Measurements from ENCODE around the gene PLXNA4. TPM values are rescaled to one million over a fixed set of nuclear protein-coding genes. Genes with fewer than 3 reads are reported as not detected.

The PLXNA4 gene
- total and polyA plus RNA-seq, 2 experiments from 2014 or later, result 0.08 to 0.80 TPM

DNA sequence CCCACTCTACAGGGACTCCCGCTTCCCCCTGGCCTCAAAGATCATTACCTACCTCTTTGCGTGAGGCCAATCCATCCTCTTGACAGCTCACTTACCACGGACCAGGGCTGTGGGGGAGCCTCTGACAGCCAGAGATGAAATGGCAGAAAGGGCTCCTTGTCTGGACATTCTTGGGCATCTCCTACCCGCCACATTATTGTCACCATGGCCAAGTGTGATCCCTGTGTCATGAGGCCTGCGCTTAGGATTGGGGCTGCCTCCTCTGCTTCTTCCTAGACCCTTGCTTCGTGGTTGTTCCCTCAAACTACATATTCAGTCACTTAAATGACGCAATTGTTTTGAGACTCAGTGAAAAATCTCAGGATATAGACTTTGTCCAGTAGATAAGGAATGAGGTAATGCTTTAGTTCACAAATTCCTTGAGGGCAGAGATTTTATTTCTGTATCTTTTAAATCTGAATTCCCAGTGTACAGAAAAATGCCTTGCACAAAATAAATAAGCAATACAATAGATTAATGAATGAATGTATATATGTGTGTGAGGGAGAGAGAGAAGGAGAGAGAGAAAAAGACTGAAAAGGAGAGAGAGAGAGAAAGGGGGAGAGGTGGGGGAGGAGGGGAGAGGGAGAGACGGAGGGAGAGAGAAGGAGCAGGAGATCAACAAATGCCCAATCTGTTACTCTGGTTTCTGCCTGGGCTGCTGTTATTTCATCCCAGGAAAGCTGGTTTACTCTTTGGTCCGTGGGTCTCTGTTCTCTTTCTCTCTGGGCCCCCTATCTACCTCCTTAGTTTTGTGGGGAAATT, 159.0 kb downstream of the PLXNA4 start (continued):
- TF ChIP-seq, protein P1, sequence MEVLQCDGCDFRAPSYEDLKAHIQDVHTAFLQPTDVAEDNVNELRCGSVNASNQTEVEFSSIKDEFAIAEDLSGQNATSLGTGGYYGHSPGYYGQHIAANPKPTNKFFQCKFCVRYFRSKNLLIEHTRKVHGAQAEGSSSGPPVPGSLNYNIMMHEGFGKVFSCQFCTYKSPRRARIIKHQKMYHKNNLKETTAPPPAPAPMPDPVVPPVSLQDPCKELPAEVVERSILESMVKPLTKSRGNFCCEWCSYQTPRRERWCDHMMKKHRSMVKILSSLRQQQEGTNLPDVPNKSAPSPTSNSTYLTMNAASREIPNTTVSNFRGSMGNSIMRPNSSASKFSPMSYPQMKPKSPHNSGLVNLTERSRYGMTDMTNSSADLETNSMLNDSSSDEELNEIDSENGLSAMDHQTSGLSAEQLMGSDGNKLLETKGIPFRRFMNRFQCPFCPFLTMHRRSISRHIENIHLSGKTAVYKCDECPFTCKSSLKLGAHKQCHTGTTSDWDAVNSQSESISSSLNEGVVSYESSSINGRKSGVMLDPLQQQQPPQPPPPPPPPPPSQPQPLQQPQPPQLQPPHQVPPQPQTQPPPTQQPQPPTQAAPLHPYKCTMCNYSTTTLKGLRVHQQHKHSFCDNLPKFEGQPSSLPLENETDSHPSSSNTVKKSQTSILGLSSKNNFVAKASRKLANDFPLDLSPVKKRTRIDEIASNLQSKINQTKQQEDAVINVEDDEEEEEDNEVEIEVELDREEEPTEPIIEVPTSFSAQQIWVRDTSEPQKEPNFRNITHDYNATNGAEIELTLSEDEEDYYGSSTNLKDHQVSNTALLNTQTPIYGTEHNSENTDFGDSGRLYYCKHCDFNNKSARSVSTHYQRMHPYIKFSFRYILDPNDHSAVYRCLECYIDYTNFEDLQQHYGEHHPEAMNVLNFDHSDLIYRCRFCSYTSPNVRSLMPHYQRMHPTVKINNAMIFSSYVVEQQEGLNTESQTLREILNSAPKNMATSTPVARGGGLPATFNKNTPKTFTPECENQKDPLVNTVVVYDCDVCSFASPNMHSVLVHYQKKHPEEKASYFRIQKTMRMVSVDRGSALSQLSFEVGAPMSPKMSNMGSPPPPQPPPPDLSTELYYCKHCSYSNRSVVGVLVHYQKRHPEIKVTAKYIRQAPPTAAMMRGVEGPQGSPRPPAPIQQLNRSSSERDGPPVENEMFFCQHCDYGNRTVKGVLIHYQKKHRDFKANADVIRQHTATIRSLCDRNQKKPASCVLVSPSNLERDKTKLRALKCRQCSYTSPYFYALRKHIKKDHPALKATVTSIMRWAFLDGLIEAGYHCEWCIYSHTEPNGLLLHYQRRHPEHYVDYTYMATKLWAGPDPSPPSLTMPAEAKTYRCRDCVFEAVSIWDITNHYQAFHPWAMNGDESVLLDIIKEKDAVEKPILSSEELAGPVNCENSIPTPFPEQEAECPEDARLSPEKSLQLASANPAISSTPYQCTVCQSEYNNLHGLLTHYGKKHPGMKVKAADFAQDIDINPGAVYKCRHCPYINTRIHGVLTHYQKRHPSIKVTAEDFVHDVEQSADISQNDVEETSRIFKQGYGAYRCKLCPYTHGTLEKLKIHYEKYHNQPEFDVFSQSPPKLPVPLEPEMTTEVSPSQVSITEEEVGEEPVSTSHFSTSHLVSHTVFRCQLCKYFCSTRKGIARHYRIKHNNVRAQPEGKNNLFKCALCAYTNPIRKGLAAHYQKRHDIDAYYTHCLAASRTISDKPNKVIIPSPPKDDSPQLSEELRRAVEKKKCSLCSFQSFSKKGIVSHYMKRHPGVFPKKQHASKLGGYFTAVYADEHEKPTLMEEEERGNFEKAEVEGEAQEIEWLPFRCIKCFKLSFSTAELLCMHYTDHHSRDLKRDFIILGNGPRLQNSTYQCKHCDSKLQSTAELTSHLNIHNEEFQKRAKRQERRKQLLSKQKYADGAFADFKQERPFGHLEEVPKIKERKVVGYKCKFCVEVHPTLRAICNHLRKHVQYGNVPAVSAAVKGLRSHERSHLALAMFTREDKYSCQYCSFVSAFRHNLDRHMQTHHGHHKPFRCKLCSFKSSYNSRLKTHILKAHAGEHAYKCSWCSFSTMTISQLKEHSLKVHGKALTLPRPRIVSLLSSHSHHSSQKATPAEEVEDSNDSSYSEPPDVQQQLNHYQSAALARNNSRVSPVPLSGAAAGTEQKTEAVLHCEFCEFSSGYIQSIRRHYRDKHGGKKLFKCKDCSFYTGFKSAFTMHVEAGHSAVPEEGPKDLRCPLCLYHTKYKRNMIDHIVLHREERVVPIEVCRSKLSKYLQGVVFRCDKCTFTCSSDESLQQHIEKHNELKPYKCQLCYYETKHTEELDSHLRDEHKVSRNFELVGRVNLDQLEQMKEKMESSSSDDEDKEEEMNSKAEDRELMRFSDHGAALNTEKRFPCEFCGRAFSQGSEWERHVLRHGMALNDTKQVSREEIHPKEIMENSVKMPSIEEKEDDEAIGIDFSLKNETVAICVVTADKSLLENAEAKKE (CRISPR knock-in tag; IDR thresholded peaks at IDR 0.05), result no peak
- TF ChIP-seq STAT1 (IDR thresholded peaks at IDR 0.05; ENCODE audit: unreplicated experiment), result no peak
- no peak for TF ChIP-seq EZH2 (IDR thresholded peaks at IDR 0.05; ENCODE audit: low read depth, unreplicated experiment)
- TF ChIP-seq NANOG (IDR thresholded peaks at IDR 0.05; ENCODE audit: borderline replicate concordance), result no peak
- TF ChIP-seq, protein P2, sequence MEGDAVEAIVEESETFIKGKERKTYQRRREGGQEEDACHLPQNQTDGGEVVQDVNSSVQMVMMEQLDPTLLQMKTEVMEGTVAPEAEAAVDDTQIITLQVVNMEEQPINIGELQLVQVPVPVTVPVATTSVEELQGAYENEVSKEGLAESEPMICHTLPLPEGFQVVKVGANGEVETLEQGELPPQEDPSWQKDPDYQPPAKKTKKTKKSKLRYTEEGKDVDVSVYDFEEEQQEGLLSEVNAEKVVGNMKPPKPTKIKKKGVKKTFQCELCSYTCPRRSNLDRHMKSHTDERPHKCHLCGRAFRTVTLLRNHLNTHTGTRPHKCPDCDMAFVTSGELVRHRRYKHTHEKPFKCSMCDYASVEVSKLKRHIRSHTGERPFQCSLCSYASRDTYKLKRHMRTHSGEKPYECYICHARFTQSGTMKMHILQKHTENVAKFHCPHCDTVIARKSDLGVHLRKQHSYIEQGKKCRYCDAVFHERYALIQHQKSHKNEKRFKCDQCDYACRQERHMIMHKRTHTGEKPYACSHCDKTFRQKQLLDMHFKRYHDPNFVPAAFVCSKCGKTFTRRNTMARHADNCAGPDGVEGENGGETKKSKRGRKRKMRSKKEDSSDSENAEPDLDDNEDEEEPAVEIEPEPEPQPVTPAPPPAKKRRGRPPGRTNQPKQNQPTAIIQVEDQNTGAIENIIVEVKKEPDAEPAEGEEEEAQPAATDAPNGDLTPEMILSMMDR (conservative IDR thresholded peaks at IDR 0.05; ENCODE audit: low read depth in 2 of 2), result no peak
- no peak for TF ChIP-seq JUNB (IDR thresholded peaks at IDR 0.05; ENCODE audit: unreplicated experiment)
- TF ChIP-seq, protein P3, sequence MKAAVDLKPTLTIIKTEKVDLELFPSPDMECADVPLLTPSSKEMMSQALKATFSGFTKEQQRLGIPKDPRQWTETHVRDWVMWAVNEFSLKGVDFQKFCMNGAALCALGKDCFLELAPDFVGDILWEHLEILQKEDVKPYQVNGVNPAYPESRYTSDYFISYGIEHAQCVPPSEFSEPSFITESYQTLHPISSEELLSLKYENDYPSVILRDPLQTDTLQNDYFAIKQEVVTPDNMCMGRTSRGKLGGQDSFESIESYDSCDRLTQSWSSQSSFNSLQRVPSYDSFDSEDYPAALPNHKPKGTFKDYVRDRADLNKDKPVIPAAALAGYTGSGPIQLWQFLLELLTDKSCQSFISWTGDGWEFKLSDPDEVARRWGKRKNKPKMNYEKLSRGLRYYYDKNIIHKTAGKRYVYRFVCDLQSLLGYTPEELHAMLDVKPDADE (IDR thresholded peaks at IDR 0.05), result no peak

Measured in GM23338 (cell line).